Stimulated activated naive B cell treated with anti-CD40 and anti-IgM and Interleukin-4, amounts not matched to agents 10 μg/mL and 1 μg/mL and 100 μg/mL, for 72 hours (primary cell): ENCODE data around the gene FLVCR2.

Source experiments
- ATAC-seq, 2 donors: fragments of 150-1000 bp; cut with Tn5 transposase; replicated peaks; 2 replicates each; pipeline ENCODE4 v1.10.0; 2021; ENCODE audit warnings: moderate library complexity in 1 of 2
- DNase-seq: peaks from one replicate; pipeline ENCODE4 v3.0.0; 2021
- H3K27ac Mint-ChIP-seq: one replicate; pipeline ENCODE4 v1.8.0; 2022; ENCODE audit warnings: mild to moderate bottlenecking, mixed read lengths
- H3K27me3 Mint-ChIP-seq, 2 donors: one replicate each; pipeline ENCODE4 v1.8.0; 2022; ENCODE audit warnings: mixed read lengths in 2 of 2
- H3K36me3 Mint-ChIP-seq, 2 donors: one replicate each; pipeline ENCODE4 v1.8.0; 2022; ENCODE audit warnings: mixed read lengths in 2 of 2, mild to moderate bottlenecking in 1 of 2
- H3K4me1 Mint-ChIP-seq, 2 donors: one replicate each; pipeline ENCODE4 v1.8.0; 2022; ENCODE audit warnings: mixed read lengths in 2 of 2, mild to moderate bottlenecking in 1 of 2
- H3K4me3 Mint-ChIP-seq, 2 donors: one replicate each; pipeline ENCODE4 v1.8.0; 2022; ENCODE audit warnings: mild to moderate bottlenecking in 2 of 2, mixed read lengths in 2 of 2, moderate library complexity in 1 of 2
- H3K9me3 Mint-ChIP-seq, 2 donors: one replicate each; pipeline ENCODE4 v1.8.0; 2022; ENCODE audit warnings: mixed read lengths in 2 of 2, mild to moderate bottlenecking in 1 of 2

FLVCR2 gene

DNA sequence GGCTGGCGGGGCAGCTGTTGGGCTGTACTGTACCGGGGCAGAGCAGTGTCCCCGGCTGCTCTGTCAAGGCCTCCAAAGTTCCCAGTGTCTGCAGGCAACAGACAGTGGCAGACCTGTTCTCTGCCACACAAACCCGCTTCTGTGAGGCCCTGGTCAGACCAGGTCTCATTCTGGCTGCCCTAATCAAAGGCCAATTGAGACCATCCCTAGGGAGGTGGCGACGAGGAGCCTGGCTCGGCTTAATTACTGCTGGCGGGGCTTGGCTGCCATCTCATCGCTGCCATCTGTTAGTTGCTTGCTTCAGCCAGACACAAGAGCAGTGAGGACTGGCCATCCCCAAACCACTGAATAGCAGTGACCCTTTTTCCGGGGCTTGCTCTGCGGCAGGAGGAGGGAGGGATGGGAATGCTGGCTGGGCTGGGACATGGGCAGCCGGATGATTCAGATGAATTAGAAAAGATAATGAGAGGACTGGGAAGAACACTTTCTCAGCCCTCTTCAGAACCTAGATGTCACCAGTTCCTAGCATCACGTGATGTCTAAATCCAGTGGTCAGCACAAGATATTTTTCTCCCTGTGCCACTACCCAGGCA lies 57.8 kb downstream of the FLVCR2 start:
- peaks cover 0 to 2% of the 10 kb centered on the region in 2 donors for H3K4me1 Mint-ChIP-seq
- peaks cover 20 to 51% of the 10 kb centered on the region in 2 donors for H3K36me3 Mint-ChIP-seq
- H3K27ac Mint-ChIP-seq = no peak overlapping the region
- DNase-seq (no peak), ATAC-seq (no peak)
- no peaks in the 10 kb centered on the region for H3K9me3 Mint-ChIP-seq
- no peak overlapping the region for H3K4me3 Mint-ChIP-seq
- H3K27me3 Mint-ChIP-seq = peaks cover 4 to 12% of the 10 kb centered on the region in 2 donors

DNA sequence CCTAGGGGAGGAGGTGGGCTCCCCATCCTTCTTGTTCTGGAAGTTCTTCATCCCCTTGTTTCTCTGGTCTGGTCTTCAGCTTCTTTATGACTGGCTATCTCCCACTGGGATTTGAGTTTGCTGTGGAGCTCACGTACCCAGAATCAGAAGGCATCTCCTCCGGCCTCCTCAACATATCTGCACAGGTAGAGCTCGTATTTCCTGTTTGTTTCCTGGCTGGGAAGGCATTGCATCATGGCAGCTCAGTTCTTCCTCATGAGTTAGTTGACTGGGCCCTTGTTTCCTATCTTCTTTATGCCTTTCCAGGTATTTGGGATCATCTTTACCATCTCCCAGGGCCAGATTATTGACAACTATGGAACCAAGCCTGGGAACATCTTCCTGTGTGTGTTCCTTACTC lies 62.5 kb downstream of the FLVCR2 start:
- H3K4me3 Mint-ChIP-seq = no peak overlapping the region
- no peak overlapping the region for H3K27ac Mint-ChIP-seq
- H3K9me3 Mint-ChIP-seq = no peaks in the 10 kb centered on the region
- peaks cover 0 to 5% of the 10 kb centered on the region in 2 donors for H3K27me3 Mint-ChIP-seq
- no peak for ATAC-seq
- H3K36me3 Mint-ChIP-seq = peaks cover 27 to 57% of the 10 kb centered on the region in 2 donors
- no peaks in the 10 kb centered on the region for H3K4me1 Mint-ChIP-seq
- DNase-seq = no peak

DNA sequence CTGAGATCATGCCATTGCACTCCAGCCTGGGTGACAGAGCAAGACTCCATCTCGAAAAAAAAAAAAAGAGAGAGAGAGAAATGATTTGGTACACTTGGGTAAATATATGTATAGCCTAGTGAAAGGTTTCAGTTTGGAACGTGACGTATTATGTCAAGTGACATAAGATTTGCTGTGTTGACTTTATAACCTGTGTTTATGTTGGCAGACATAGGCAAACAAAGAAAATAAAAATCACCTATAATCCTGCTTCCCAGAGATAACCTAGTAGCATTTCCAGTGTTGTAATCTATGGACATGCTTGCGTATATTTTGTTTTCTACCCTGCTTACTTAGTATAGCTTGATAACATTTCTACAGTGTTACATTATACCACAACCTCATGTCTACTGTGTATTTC lies 65.6 kb downstream of the FLVCR2 start:
- no peak for DNase-seq
- ATAC-seq = no peak
- H3K36me3 Mint-ChIP-seq = peaks cover 39 to 60% of the 10 kb centered on the region in 2 donors
- H3K9me3 Mint-ChIP-seq = no peaks in the 10 kb centered on the region
- no peaks in the 10 kb centered on the region for H3K4me1 Mint-ChIP-seq
- H3K27me3 Mint-ChIP-seq = no peaks in the 10 kb centered on the region
- no peak overlapping the region for H3K27ac Mint-ChIP-seq
- H3K4me3 Mint-ChIP-seq = no peak overlapping the region

GRCh38 chr14:75645056-75645455 lies 66.6 kb downstream of the FLVCR2 start:
- no peak overlapping the region for H3K27ac Mint-ChIP-seq
- DNase-seq (no peak), ATAC-seq (no peak)
- H3K9me3 Mint-ChIP-seq = peaks cover 0 to 2% of the 10 kb centered on the region in 2 donors
- H3K4me3 Mint-ChIP-seq = no peak overlapping the region
- H3K4me1 Mint-ChIP-seq = no peaks in the 10 kb centered on the region
- no peaks in the 10 kb centered on the region for H3K27me3 Mint-ChIP-seq
- H3K36me3 Mint-ChIP-seq = peaks cover 45 to 58% of the 10 kb centered on the region in 2 donors

DNA sequence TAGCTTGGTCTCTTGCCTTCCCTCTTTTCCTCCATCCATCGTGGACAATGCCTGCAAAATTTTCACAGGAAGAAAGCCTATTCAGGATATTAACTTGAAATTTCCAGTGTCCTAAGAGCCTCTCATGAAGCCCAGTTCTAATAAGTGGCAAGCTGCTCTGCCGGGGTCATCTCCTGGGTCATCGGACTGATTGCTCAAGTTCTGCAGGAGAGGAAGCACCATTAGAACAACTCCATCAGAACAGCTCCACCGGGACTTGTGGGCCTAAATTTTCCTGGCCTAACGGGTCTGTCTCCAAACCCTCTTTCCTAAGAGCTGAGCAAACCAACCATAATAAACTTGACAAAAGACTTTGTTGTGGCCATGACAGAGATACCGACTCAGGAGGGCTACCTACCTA lies 68.3 kb downstream of the FLVCR2 start:
- Mint-ChIP-seq H3K4me3 (no peak overlapping the region), H3K4me1 (no peaks in the 10 kb centered on the region), H3K27ac (no peak overlapping the region), H3K36me3 (peaks cover 54 to 58% of the 10 kb centered on the region in 2 donors), H3K27me3 (no peaks in the 10 kb centered on the region), H3K9me3 (peaks cover 0 to 2% of the 10 kb centered on the region in 2 donors)
- DNase-seq (no peak), ATAC-seq (no peak)

- ATAC-seq = no peak
- Mint-ChIP-seq H3K4me1 (no peaks in the 10 kb centered on the region), H3K27ac (no peak overlapping the region), H3K4me3 (no peak overlapping the region), H3K9me3 (peaks cover 0 to 2% of the 10 kb centered on the region in 2 donors), H3K27me3 (no peaks in the 10 kb centered on the region), H3K36me3 (peaks cover 59% of the 10 kb centered on the region in 2 donors)
- DNase-seq = no peak
Observed at GRCh38 chr14:75647640-75648039, 69.2 kb downstream of the FLVCR2 start.

DNA sequence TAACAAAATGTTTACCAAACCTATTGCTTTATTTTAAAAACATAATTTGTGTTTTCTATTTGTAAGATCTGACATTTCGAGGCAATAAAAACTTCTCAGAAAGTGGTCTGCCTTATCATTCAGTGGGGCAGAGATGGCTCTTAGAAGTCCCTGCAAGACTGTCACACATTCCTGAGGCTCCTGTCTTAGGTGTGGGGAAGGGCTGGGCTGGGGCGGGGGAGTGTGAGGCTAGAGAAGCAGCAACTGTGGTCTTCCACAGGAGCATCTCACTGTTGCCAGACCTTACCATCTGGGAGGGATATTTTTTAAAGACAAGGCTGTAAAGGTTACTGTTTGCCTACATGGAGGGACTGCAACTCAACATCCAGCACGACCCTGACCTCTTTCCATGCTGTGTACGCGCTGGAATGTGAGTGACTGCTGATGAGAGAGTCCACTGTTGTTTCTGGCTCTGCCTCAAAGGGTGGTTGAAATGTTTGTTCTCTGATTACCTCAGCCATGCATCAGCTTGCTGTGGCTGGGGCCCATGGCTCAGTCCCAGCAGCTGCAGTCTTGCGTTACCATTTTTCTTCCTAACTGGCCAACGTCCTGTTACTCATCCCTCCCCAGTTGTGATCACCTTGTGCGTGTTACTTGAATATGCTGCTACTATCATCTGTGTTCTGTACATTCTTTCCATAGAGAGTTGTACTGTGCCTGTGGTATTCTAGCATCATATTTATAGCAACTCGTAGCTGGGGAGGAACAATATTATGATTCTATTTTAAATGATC lies 69.8 kb downstream of the FLVCR2 start:
- H3K9me3 Mint-ChIP-seq = peaks cover 0 to 2% of the 10 kb centered on the region in 2 donors
- DNase-seq (no peak), ATAC-seq (no peak)
- H3K4me3 Mint-ChIP-seq = no peak overlapping the region
- H3K36me3 Mint-ChIP-seq = peaks cover 63 to 65% of the 10 kb centered on the region in 2 donors
- H3K27me3 Mint-ChIP-seq = no peaks in the 10 kb centered on the region
- H3K27ac Mint-ChIP-seq = no peak overlapping the region
- H3K4me1 Mint-ChIP-seq = no peaks in the 10 kb centered on the region

- Mint-ChIP-seq H3K27me3 (no peaks in the 10 kb centered on the region), H3K4me1 (peaks cover 0 to 2% of the 10 kb centered on the region in 2 donors), H3K27ac (no peak overlapping the region), H3K4me3 (no peak overlapping the region), H3K36me3 (peaks cover 59 to 60% of the 10 kb centered on the region in 2 donors), H3K9me3 (peaks cover 0 to 2% of the 10 kb centered on the region in 2 donors)
- DNase-seq = no peak
- no peak for ATAC-seq
Observed at GRCh38 chr14:75649337-75649736, 70.9 kb downstream of the FLVCR2 start.

DNA sequence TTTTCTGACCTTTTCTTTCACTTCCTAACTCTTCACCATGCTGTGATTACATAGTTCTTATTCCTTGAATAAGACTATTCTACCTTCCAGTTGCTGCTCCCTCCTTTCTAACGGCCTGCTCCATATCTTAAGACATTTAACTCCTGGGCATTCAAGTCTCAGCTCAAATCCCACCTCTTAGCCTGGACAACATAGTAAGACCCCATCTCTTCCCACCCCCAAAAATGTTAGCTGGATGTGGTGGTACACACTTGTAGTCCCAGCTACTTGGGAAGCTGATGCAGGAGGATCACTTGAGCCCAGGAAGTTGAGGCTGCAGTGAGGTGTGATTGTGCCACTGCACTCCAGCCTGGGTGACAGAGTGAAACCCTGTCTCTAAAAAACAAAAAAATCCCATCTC lies 71.4 kb downstream of the FLVCR2 start:
- Mint-ChIP-seq H3K9me3 (peaks cover 0 to 2% of the 10 kb centered on the region in 2 donors), H3K4me1 (peaks cover 0 to 3% of the 10 kb centered on the region in 2 donors), H3K36me3 (peaks cover 57 to 59% of the 10 kb centered on the region in 2 donors), H3K27me3 (no peaks in the 10 kb centered on the region), H3K4me3 (no peak overlapping the region), H3K27ac (no peak overlapping the region)
- ATAC-seq (no peak), DNase-seq (no peak)

DNA sequence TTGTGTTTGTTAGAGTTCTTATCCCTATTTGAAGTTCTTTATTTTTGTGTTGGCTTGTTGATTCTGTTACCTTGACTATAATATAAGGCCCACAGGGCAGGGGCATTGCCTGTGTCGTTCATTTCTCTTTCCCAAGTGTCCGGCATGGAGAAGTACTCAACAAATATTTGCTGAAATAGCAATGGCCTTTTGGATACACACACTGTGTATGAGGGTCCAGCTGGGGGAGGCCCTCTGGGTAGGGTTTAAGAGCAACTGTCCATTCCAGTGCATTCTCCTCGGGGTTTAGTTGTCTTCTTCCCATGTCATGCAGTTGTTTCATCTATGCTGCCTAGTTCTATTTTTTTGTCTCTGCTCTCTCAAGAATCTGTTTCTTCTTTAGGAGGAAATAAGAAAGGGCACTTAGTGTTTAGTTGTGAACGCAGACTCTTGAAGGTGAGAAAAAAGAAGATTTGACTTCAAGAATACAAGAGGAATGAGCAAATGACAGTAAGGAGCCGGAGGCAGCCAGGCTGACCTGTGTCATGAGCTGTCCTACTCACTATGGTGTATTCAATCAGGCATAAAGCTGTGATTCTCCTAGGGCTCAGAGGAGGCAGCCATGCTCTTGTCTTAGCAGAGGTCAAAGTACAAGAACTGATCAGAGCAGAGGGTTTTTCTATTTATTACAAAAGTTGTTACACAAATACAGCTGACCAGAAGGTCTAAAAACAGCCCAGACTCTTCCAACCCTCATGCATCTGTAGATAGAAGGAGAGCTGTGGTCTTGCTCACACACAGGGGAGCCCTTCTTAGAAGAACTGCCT lies 72.0 kb downstream of the FLVCR2 start:
- Mint-ChIP-seq H3K36me3 (peaks cover 56 to 58% of the 10 kb centered on the region in 2 donors), H3K4me1 (peaks cover 0 to 4% of the 10 kb centered on the region in 2 donors), H3K27me3 (no peaks in the 10 kb centered on the region), H3K9me3 (peaks cover 0 to 2% of the 10 kb centered on the region in 2 donors), H3K4me3 (no peak overlapping the region), H3K27ac (no peak overlapping the region)
- ATAC-seq (no peak), DNase-seq (no peak)

- Mint-ChIP-seq H3K4me3 (no peak overlapping the region), H3K9me3 (peaks cover 0 to 2% of the 10 kb centered on the region in 2 donors), H3K27me3 (no peaks in the 10 kb centered on the region), H3K27ac (no peak overlapping the region), H3K36me3 (peaks cover 44 to 47% of the 10 kb centered on the region in 2 donors), H3K4me1 (peaks cover 0 to 4% of the 10 kb centered on the region in 2 donors)
- DNase-seq (no peak), ATAC-seq (no peak)
Observed at GRCh38 chr14:75653563-75653962, 75.1 kb downstream of the FLVCR2 start.

DNA sequence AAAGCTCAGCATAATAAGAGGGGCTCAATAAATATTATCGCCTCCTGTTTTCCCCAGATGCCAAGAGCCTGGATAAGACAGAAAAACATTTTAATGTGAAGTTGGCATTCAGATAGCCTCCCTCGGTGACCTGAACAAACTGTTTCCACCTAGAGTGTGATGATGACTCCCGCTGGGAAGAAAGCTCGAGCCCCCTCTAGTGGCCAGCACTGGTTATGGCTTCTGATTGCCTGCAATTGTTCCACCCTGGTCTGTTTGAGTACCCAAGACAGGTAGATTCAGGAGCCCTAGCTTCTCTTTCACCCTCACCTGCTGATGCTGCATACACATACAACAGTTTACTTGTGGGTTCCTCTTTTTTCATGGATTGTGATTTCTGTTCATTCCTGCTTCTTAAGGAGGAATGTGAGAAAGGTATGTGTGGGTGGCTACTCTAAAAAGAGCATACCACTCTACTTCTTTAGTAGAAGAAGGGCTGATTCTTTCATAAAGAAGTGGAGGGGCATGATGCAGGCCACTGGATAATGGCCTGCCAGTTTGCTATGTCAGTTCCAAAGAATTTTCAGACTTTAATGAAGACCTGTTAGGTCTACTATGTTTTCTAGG lies 75.8 kb downstream of the FLVCR2 start:
- Mint-ChIP-seq H3K9me3 (peaks cover 0 to 2% of the 10 kb centered on the region in 2 donors), H3K27ac (no peak overlapping the region), H3K4me3 (no peak overlapping the region), H3K27me3 (no peaks in the 10 kb centered on the region), H3K4me1 (peaks cover 0 to 4% of the 10 kb centered on the region in 2 donors), H3K36me3 (peaks cover 42 to 46% of the 10 kb centered on the region in 2 donors)
- DNase-seq (peak; percentile 60), ATAC-seq (peak; percentile 94 to 95)

GRCh38 chr14:75655235-75655634 lies 76.8 kb downstream of the FLVCR2 start:
- peaks cover 0 to 8% of the 10 kb centered on the region in 2 donors for H3K4me1 Mint-ChIP-seq
- H3K36me3 Mint-ChIP-seq = peaks cover 31 to 37% of the 10 kb centered on the region in 2 donors
- peak overlapping the region; percentile 14 for H3K27ac Mint-ChIP-seq
- no peaks in the 10 kb centered on the region for H3K27me3 Mint-ChIP-seq
- H3K4me3 Mint-ChIP-seq = no peak overlapping the region
- no peak for DNase-seq
- H3K9me3 Mint-ChIP-seq = no peaks in the 10 kb centered on the region
- ATAC-seq = no peak

DNA sequence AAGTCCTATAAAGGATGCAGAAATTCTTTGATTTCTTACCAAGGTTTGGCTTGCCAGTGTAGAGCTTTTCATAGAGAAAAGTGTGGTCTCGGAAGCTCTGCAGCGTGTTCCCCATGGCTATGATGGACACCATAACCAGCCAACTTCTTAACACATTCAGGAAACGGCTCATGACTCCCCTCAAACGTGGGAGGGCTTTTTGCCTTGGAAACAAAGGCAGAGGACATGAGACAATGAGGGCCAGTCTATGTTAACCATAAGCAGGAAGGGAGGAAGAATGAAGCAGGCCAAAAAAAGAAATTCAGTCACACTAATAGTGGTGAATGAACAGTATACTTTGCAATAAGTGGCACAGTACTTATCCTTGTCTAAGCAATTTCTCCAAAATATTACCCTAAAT lies 78.9 kb downstream of the FLVCR2 start:
- Mint-ChIP-seq H3K27ac (no peak overlapping the region), H3K4me3 (no peak overlapping the region)

More for the DNA sequence above, 78.9 kb downstream of the FLVCR2 start:
- Mint-ChIP-seq H3K9me3 (no peaks in the 10 kb centered on the region), H3K4me1 (peaks cover 5 to 11% of the 10 kb centered on the region in 2 donors), H3K27me3 (no peaks in the 10 kb centered on the region), H3K36me3 (peaks cover 18 to 21% of the 10 kb centered on the region in 2 donors)
- ATAC-seq = no peak
- no peak for DNase-seq
